GM21529 (cell line): ENCODE data around the gene CSK.

ENCODE experiments used
- ATAC-seq: cut with Tn5 transposase; IDR thresholded peaks from one replicate; pipeline ENCODE4 v1.9.1; 2021; ENCODE audit not compliant: unreplicated experiment

CSK gene

DNA sequence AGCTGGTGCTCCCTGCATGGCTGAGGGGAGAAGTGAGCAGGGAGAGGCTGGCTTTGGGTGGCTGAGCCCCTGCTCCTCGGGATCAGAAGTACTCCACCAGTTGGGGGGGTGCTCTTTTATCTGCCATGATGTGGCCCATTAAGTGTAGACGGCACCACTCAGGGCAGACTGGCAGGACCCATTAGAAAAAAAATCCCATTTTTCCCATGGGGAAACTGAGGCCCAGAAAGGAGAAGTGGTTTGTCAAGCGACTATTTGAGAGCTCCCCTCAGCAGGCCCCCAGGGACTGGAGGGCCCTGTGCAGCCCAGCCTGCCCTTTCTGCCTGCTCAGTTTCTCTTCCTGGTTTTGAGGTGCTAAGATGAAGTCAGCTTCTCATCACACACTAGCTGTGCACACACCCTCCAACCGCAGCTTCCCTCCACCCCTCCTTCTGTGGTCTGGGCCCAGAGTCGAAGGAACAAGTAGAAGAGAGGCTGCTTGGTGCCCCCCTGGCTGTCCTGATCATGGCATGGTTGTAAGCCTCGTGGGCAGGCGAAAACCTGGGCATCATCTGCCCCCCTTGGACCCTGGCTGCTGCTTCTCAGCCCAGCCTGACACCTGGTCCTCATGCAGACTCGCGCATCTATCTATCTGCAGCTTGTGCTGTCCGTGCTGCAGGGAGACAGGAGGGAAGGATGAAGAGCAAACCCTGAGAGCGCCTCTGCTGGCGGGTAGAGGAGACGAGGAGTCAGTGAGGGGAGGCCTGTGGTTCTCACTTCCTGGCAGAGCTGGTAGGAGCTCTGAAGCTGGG lies 5.6 kb downstream of the CSK start:
- peak; percentile 39 for ATAC-seq

DNA sequence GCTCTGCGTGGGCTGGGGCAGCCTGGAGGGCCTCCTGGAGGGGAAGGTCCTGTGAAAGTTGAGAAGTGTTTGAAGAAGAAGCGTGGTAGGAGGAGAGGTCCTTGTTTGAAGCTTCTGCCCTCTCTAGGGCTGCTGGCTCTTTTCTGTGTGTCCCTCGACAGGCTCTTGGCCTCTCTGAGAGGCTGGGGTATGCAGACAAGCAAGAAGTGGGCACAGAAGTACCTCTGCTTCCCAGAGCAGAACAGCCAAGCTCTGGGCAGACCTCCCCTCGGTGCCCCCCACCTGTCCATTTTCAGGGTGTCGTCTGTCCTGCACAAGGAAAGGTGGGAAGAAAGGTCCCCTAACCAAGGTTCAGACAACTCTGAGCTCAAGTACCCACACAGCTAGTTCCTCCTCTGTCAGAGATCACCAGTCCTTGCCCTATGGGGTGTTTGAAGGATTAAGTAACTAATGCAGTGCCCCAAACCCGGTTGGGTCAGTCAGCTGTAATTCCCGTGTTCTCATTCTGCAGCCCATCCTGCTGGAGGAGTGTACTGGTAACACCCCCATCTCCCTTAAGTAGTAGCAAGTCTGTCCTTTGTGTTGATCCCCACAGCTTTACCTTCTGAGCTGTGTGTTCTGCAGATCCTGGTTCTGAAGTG lies 6.3 kb downstream of the CSK start:
- no peak for ATAC-seq

DNA sequence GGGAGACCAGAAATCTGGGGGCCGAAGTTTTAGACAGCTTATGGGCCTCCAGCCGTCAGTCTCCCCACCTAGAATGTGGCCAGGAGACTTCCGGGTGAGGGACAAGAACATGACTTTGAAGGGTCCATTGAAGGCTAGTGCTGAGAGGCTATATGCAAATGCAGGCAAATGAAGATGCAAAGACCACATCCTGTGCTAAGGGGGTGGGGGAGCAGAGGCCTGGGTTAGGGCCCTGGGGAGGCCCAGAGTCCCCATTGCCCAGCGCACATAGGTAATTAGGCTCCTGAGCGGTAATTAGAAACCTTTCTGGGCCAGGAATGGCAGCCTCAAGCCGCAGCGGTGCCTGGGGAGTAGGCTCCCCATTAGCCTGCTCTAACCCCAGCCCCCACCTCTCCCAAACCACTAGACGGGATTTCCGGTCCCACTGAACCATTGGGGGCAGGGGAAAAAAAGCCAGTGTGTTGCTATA lies 6.8 kb downstream of the CSK start:
- ATAC-seq = peak; percentile 25

DNA sequence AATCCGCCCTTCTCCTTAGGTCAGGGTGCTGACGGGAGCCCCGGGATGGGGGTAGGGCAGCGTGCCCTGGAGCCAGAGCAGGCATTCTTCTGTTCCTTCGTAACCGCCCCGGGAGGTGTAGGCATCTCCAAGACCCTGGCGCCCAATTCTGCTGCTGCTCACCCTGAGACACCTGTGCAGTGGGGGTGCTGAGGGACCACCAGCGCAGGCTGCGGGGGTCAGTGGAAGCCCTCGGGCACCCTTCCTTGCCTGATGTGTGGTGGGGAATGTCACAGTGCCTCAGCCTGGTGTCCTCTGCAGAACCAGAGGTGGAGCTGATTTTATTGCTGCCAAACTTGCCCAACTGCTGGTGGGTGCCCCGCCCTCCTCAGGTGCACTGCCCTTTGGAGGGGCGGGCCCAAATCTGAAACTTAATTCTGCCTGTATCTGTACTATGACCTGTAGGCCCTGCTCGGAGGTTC lies 7.3 kb downstream of the CSK start:
- no peak for ATAC-seq

DNA sequence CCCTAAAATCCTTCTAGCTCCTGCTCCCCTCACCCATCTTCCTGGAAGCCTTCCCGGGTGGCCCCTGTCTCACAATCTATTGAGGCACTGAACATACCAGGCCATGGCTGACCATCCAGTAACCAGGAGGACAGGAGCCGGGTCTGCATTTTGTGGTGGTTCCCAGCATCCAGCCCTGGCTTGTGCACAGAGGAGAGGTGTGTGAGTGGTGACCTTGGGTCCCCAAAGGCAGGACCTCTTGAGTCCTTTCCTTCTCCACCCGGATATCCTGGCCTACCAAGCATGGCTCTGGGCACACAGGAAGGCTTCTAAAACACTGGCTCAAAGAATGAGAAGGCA lies 7.8 kb downstream of the CSK start:
- ATAC-seq = no peak

DNA sequence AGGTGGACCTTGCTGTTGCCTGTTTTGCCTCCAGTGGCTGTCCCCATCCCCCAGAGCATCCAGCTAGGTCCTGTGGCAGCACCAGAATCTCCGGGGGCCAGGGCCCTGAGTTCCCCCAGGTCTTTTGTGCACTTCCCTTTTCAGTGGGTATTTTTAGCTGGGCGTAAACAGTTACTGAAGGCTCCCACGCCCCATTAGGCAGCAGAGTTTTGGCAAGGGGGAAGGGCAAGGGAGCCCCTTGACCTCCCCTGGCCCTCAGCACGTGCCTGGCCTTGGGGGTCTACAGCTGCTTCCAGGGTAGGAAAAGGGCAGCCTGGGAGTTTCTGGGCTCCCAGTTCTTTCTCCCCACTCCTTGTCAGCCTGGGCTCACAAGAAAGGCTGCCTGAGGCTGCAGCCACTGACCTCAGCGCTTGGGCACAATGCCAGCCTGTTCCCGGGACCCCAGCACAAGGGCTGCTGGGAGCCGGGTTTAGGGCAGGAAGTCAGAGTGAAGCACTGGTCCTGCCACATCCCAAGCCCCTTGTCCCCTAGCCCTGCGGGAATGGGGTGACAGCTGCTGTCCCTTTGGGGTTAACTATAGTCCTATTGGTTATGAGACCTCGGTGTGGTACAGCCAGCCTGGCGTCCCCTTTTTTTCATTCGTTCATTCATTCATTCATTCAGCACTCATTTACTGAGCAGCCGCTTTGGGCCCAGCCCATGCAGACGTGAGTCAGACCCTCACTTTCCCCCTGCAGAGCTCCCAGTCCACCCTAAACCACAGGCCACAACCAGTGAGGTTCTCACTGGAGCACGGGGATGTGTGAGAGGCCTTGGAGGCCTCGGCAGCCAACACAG lies 8.4 kb downstream of the CSK start:
- no peak for ATAC-seq

DNA sequence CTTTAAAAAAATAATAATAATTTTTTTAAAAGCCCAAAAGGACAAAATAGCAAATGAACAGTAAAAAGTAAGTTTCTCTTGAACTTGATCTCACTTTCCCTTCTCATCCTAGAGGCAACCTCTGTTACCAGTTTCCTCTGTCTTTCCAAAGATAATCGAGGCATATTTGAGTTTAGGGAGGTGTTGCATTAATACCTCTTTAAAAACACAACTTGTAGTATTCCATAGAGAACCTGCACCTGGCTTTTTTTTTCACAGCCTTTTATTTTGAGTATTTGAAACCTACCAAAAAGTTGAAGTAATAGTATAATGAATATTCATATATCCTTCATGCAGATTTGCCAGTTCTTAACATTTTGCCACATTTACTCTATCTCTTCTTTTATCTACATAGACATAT lies 9.1 kb downstream of the CSK start:
- ATAC-seq = no peak

DNA sequence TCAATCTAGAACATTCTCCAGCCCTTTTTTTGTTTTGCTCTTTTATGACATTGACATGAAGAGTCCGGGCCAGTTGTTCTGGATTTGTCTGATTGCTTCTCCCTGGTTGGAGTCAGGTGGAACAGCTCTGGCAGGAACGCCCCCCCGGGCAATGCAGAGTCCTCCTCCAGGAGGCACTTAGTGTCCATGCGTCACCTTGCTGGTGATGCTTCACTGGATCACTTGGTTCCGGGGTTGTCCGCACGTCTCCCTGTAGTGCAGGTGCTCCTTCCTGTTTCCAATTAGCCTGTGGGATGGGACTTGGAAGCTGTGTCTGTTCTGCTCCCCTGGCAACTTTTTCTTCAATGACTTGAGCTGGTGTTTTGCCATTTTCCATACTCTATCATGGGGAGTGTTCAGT lies 9.8 kb downstream of the CSK start:
- ATAC-seq = no peak

DNA sequence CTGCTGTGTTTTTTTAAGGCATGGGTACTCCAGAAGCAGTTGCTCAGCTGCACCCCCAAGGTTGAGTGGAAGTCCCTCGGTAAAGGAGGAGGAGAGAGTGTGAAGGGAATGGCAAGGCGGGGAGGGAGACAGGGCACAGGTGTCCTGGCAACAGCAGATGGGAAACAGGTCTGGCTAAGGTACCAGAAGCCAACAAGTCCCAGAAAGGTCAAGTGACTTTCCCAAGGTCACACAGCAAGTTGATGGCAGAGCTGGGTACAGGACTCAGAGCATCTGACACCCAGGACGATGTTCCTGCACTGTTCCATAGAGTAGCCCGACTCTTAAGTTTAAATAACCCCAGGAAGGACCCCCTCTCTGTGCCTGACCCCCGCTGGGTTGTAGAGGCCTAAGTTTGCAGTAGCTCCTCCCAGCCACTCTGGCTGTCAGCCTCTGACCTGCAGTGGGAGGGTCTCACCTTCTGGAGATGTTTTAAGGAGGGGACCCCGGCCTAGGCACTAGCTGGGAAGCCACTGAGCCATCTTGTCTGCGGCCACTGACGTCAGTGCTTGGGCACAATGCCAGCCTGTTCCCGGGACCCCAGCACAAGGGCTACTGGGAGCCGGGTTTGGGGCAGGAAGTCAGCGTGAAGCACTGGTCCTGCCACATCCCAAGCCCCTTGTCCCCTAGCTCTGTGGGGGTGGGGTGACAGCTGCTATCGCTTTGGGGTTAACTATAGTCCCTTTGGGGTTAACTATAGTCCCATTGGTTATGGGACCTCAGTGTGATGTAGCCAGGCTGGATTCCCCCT lies 10.5 kb downstream of the CSK start:
- no peak for ATAC-seq

DNA sequence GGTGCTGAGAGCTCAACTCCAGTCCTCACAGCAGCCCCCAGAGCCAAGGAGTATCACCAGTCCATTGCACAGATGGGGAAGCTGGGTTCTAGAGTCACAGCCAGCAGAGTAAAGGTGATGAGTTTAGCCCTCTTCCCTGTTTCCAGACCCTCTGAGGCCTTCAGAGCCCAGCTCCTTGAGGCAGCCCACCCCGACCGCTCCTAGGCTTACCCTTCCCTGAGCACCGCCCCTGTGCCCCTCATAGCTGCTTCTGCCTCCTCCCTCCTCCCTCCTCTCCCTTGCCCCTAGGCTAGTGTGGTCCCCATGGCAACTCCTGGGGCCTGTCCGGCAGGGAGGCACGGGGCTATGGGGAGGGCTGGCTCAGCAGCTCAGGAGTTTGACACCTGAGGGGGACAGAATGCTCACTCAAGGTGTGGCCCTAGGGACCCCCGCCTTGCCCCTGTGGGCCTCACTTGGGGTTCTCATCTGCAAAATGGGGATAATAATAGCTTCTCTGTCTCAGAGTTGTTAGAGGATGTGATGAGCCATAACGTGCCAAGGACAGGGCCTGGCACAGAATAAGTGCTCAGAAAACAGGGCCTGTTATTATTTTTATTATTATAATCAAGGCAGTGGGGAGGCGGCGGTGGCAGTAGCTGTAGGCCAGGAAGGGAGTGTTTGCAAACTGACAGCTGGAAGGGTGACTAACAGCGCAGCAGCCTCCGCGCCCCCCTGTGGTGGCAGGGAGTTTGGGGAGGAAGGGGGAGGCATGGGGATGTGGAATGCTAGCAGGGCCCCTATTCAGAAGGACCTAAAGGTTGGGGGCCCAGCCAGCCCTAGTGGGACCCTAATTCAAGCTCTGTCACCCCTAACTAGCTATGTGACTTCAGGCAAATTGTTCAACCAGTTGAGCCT lies 11.5 kb downstream of the CSK start:
- no peak for ATAC-seq

DNA sequence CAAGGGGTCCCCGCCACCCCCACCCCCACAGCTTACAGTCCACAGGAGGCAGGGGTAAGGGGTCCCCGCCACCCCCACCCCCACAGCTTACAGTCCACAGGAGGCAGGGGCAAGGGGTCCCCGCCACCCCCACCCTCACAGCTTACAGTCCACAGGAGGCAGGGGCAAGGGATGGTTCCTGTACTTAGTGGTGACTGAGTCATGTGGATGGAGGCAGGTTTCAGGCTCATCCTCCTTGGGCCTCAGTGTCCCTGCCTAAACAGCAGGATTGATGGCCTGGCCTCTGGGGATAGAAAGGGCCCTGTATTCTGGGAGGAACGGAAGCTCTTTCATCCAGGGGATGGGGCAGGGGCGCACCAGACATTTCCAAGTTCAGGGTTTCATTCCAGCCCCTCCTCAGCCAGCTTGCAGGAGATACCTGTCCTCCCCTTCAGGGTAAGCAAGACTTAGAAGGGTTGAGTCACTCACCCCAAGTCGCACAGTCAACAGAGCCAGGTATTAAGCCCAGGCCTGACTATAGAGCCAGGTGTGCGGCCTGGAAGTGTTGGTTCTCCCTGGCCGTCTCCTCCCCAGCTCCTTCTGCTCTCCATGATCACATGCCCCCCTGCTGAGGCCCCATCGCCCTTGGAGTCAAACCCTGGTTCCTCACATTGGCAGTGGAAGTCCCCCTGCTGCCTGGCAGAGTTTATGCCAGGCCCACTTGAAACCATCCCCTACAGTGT lies 12.5 kb downstream of the CSK start:
- no peak for ATAC-seq

DNA sequence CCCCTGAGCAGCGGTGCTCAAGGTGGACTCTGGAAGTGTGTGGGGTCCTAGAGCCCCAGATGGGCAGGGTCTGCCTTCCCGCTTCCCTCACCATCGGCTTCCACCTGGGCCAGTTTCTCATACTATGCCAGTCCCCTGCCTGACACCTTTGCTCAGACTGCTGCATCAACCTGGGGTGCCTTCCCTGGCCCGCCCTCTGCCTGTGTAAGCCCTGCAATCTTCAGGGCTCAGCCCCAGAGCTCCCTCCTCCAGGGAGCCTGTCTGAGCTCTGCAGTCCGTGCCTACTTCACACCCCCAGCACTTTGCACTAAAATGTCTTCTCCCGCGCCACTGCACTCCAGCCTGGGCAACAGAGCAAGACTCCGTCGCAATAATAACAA lies 13.1 kb downstream of the CSK start:
- no peak for ATAC-seq

DNA sequence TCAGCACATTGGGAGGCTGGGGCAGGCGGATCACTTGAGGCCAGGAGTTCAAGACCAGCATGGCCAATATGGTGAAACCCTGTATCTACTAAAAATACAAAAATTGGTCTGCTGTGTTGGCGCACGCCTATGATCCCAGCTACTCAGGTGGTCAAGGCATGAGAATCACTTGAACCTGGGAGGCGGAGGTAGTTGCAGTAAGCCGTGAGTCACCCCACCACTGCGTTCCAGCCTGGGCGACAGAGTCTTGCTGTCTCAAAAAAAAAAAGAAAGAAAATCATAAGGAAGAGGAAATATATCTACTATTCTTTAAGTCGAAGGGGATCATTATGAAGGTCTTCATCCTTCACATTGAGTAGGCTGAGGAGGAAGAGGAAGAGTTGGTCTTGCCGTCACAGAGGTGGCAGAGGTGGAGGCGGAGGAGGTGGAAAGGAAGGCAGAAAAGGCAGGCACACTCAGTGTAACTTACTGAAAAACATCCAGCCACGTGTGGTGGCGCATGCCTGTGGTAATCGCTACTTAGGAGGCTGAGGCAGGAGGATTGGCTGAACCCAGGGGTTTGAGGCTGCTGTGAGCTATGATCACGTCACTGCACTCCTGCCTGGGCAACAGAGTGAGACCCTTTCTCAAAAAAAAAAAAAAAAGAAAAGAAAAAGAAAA lies 14.2 kb downstream of the CSK start:
- no peak for ATAC-seq

DNA sequence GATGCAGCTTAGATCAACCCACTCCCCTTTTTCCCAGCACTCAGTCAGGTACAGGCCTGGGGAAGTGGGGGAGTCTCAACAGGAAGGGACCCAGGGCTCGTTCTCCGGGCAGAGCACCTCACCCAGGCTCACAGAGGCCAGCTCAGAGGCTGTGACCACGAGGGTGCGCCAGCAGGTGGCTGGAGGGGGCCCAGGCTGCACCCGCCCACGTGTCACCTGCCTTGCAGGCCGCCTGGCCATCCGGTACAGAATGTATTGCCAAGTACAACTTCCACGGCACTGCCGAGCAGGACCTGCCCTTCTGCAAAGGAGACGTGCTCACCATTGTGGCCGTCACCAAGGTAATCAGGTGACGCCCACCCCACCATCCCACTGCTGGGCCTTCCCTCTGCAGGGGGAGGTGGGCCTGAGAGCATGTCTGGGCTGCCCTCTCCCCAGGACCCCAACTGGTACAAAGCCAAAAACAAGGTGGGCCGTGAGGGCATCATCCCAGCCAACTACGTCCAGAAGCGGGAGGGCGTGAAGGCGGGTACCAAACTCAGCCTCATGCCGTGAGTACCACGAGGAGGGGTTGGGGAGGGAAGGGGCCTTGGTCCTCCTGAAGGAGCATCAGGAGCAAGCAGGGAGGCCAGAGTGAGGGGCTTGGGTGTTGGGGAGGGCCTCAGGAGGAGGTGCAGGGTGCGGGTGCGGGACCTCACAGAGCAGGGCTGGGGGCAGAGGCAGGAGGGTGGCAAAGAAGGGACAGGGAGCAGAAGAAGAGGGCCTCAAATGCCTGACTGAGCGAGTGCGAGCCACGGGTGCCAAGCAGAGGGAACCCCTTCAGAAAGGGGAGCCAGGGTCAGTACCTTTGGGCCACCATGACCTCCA lies 16.7 kb downstream of the CSK start:
- ATAC-seq = peak; percentile 47

DNA sequence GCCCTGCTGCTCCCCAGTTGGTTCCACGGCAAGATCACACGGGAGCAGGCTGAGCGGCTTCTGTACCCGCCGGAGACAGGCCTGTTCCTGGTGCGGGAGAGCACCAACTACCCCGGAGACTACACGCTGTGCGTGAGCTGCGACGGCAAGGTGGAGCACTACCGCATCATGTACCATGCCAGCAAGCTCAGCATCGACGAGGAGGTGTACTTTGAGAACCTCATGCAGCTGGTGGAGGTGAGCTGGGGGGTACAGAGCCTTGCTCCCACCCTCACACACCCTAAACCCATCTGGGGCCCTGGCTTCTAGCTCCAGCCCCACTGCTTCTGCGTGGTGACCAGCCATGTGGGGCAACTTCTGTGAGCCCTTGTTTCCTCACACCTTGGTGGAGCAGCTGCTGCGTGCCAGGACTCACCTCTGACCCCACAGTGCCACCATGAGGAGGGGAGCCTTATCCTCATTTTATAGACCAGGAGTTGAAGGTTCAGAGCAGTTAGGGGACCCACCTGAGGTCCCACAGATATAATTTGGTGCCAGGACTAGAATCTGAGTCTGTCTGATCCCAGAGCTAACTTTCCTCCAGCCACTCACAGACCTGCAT lies 17.5 kb downstream of the CSK start:
- no peak for ATAC-seq

DNA sequence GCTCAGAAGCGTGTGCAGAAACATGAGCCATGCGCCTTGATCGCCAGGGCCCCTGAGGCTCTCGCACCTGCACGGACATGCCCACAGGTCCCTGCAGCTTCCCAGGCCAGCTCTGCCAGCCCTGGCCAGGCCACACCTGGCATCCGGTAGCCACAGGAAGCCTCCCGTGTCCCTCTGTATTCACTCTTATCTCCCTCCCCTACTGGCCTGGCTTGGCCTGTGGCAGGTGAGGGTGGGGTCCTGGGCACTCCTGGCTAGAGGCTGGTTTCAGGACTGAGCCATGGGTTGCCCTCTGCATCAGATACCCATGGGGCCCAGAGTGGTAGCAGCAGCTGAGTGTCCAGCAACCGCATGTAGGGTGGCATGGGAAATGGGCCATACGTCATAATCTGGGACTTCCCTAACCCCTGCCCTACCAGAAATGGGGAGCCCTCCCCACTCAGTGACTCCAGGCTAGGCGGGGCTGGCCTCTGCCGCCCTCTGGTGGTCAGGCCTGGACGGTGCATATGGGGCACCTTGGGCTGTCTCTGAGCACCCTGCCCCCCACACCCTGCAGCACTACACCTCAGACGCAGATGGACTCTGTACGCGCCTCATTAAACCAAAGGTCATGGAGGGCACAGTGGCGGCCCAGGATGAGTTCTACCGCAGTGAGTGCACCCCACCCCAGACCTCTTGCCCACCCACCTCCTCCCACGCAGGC lies 18.1 kb downstream of the CSK start:
- peak; percentile 72 for ATAC-seq

DNA sequence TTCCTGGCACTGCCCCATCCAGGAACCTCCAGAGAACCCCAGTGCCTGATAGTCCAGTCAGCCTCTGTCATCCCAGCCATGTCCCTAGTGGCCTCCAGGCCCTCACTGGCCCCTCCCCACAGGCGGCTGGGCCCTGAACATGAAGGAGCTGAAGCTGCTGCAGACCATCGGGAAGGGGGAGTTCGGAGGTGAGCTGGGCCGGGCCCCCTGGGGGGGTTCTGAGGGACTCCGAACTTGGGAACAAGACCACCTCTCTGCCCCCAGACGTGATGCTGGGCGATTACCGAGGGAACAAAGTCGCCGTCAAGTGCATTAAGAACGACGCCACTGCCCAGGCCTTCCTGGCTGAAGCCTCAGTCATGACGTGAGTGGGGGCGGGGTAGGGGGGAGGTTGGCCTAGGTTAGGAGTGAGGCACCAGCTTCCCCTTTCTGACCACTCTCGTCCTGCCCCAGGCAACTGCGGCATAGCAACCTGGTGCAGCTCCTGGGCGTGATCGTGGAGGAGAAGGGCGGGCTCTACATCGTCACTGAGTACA lies 18.7 kb downstream of the CSK start:
- ATAC-seq = no peak
